Osteoblast (primary cell): ENCODE data around the gene ZC3H14. TPM values are rescaled to one million over a fixed set of nuclear protein-coding genes. Genes with fewer than 3 reads are reported as not detected.

Source experiments
- DNase-seq: peaks from one replicate; pipeline ENCODE4 v3.0.0; 2011; ENCODE audit warnings: low spot score, mixed read lengths; ENCODE audit not compliant: insufficient read length; ENCODE audit errors: missing footprints
- H2AFZ ChIP-seq: 2 replicates; pipeline ENCODE4 v1.6.0; 2011; ENCODE audit warnings: mild to moderate bottlenecking, low read length
- H3K27ac ChIP-seq: 2 replicates; pipeline ENCODE4 v1.5.1; 2011; ENCODE audit warnings: mild to moderate bottlenecking, low read depth, low read length, moderate library complexity
- H3K27me3 ChIP-seq: 2 replicates; pipeline ENCODE4 v1.6.0; 2012; ENCODE audit warnings: mild to moderate bottlenecking, control low read depth, inconsistent platforms, low read length, moderate library complexity; ENCODE audit not compliant: insufficient read depth
- H3K36me3 ChIP-seq: 2 replicates; pipeline ENCODE4 v1.5.1; 2011; ENCODE audit warnings: mild to moderate bottlenecking, low read length, control low read depth, moderate library complexity; ENCODE audit not compliant: insufficient read depth
- H3K4me1 ChIP-seq: 2 replicates; pipeline ENCODE4 v1.5.1; 2011; ENCODE audit warnings: mild to moderate bottlenecking, low read length, control low read depth, moderate library complexity; ENCODE audit not compliant: insufficient read depth
- H3K4me2 ChIP-seq: 2 replicates; pipeline ENCODE4 v1.6.0; 2011; ENCODE audit warnings: mild to moderate bottlenecking, low read length; ENCODE audit not compliant: insufficient read depth
- H3K4me3 ChIP-seq: fragments of 200-600 bp; sonication (generic); 3 replicates; pipeline ENCODE4 v1.5.1; 2012; ENCODE audit warnings: mild to moderate bottlenecking, low read length, inconsistent platforms; ENCODE audit not compliant: insufficient read depth
- H3K79me2 ChIP-seq: 2 replicates; pipeline ENCODE4 v1.6.0; 2012; ENCODE audit warnings: mild to moderate bottlenecking, low read length, control low read depth, inconsistent platforms; ENCODE audit not compliant: insufficient read depth
- H3K9me3 ChIP-seq: 2 replicates; pipeline ENCODE4 v1.5.1; 2011; ENCODE audit warnings: low read depth, low read length, control low read depth
- H4K20me1 ChIP-seq: 2 replicates; pipeline ENCODE4 v1.6.0; 2012; ENCODE audit warnings: mild to moderate bottlenecking, low read length, control low read depth; ENCODE audit not compliant: insufficient read depth
- total RNA-seq: library from RNA; depleted of rRNA; stranded (reverse); fragments of >200 nt; gene quantifications from 2 replicates; pipeline ENCODE4 v1.2.3, GENCODE V29; 2012
- TF ChIP-seq, protein P1 (sequence below): IDR thresholded peaks from 2 replicates; pipeline ENCODE4 v1.5.1; 2011; ENCODE audit warnings: mild to moderate bottlenecking, low read depth, low read length, moderate library complexity; ENCODE audit errors: extremely low read depth

The ZC3H14 gene
- total RNA-seq, 1 donor = 74.6 TPM

DNA sequence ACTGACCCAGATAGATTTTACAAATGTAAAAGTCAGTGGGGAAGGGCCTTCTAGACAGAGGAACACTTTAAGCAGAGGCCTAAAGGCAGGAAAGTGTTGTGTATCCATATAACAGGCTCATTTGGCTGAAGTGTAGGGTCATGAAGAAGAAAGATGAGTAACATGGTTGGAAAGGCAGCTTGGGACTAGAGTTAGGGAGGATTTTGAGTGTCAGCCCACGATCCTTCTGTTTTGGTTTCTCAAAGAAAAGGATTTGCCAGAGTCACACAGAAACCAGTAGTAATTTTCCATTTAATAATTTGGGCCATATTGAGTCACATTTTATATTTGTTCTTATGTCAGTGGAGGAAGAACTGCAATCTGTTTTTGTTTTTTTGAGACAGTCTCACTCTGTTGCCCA lies 76.4 kb downstream of the ZC3H14 start:
- no peak for DNase-seq
- Histone ChIP-seq H3K9me3 (no peaks in the 10 kb centered on the region), H4K20me1 (no peaks in the 10 kb centered on the region), H3K4me1 (no peaks in the 10 kb centered on the region), H3K27me3 (peaks cover 2% of the 10 kb centered on the region), H2AFZ (peak overlapping the region; percentile 3), H3K27ac (no peak overlapping the region), H3K4me3 (no peak overlapping the region), H3K4me2 (no peak overlapping the region), H3K79me2 (no peaks in the 10 kb centered on the region), H3K36me3 (no peaks in the 10 kb centered on the region)
- TF ChIP-seq, protein P1, sequence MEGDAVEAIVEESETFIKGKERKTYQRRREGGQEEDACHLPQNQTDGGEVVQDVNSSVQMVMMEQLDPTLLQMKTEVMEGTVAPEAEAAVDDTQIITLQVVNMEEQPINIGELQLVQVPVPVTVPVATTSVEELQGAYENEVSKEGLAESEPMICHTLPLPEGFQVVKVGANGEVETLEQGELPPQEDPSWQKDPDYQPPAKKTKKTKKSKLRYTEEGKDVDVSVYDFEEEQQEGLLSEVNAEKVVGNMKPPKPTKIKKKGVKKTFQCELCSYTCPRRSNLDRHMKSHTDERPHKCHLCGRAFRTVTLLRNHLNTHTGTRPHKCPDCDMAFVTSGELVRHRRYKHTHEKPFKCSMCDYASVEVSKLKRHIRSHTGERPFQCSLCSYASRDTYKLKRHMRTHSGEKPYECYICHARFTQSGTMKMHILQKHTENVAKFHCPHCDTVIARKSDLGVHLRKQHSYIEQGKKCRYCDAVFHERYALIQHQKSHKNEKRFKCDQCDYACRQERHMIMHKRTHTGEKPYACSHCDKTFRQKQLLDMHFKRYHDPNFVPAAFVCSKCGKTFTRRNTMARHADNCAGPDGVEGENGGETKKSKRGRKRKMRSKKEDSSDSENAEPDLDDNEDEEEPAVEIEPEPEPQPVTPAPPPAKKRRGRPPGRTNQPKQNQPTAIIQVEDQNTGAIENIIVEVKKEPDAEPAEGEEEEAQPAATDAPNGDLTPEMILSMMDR = no peak

DNA sequence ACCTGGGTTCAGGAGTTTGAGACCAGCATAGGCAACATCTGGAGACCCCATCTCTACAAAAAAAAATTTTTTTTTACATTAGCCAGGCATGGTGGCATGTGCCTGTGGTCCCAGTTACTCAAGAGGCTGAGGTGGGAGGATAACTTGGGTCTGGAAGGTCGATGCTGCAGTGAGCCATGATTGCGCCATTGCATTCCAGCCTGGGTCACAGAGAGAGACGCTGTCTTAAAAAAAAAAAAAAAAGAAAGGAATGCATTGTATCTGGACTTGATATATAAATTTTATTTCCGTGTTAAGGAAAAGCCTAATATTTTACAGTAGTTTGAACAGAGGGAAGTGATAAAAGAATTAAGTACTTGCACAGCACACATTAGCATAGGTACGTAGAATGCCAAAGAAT lies 97.2 kb downstream of the ZC3H14 start:
- H3K27me3 ChIP-seq = no peaks in the 10 kb centered on the region
- H3K27ac ChIP-seq = no peak overlapping the region
- H4K20me1 ChIP-seq = no peaks in the 10 kb centered on the region
- H3K36me3 ChIP-seq = no peaks in the 10 kb centered on the region
- H3K9me3 ChIP-seq = no peaks in the 10 kb centered on the region
- no peak overlapping the region for H2AFZ ChIP-seq
- TF ChIP-seq, protein P1 = no peak
- DNase-seq = no peak
- no peak overlapping the region for H3K4me2 ChIP-seq
- H3K4me3 ChIP-seq = no peak overlapping the region
- H3K4me1 ChIP-seq = no peaks in the 10 kb centered on the region
- no peaks in the 10 kb centered on the region for H3K79me2 ChIP-seq

- Histone ChIP-seq H3K36me3 (no peaks in the 10 kb centered on the region), H3K9me3 (no peaks in the 10 kb centered on the region), H3K4me3 (no peak overlapping the region), H3K27ac (no peak overlapping the region), H4K20me1 (no peaks in the 10 kb centered on the region), H3K79me2 (no peaks in the 10 kb centered on the region), H3K4me1 (no peaks in the 10 kb centered on the region), H3K4me2 (no peak overlapping the region), H2AFZ (peak overlapping the region; percentile 28), H3K27me3 (no peaks in the 10 kb centered on the region)
- TF ChIP-seq, protein P1 = peak; percentile 94
- DNase-seq = peak; percentile 74
Measured at GRCh38 chr14:88667555-88668273, 104.9 kb downstream of the ZC3H14 start.

GRCh38 chr14:88668448-88669116 lies 105.7 kb downstream of the ZC3H14 start:
- no peak overlapping the region for H3K4me2 ChIP-seq
- no peak overlapping the region for H3K27ac ChIP-seq
- no peak overlapping the region for H3K4me3 ChIP-seq
- H3K27me3 ChIP-seq = no peaks in the 10 kb centered on the region
- no peak for DNase-seq
- H4K20me1 ChIP-seq = no peaks in the 10 kb centered on the region
- H3K9me3 ChIP-seq = no peaks in the 10 kb centered on the region
- H3K4me1 ChIP-seq = no peaks in the 10 kb centered on the region
- TF ChIP-seq, protein P1 = no peak
- H3K79me2 ChIP-seq = no peaks in the 10 kb centered on the region
- H2AFZ ChIP-seq = no peak overlapping the region
- H3K36me3 ChIP-seq = no peaks in the 10 kb centered on the region
